HEK293T (cell line): Measurements from ENCODE around the gene CACHD1.

ENCODE experiments used
- CTCF ChIA-PET: fragments of 350-600 bp; formaldehyde crosslinking; extraction: SDS; loops from one replicate; lab custom pipeline; 2021; ENCODE audit warnings: antibody characterized with exemption, inconsistent platforms; lab: Yijun Ruan, JAX
- POLR2A ChIA-PET: fragments of 350-600 bp; formaldehyde crosslinking; extraction: SDS; loops from one replicate; lab custom pipeline; 2020; ENCODE audit warnings: antibody characterized with exemption, inconsistent platforms; lab: Yijun Ruan, JAX
- DNase-seq: peaks from one replicate; pipeline ENCODE4 v3.0.0; 2012; ENCODE audit warnings: mixed read lengths; ENCODE audit errors: extremely low spot score
- ARNT ChIP-seq: fragments of 450-650 bp; IDR thresholded peaks from 2 replicates; pipeline ENCODE4 v1.6.1; 2017; ENCODE audit warnings: mild to moderate bottlenecking
- BHLHE40 ChIP-seq: fragments of 450-650 bp; IDR thresholded peaks from 2 replicates; pipeline ENCODE4 v1.6.1; 2016; ENCODE audit warnings: mild to moderate bottlenecking, moderate library complexity, borderline replicate concordance
- CTBP1 ChIP-seq: fragments of 450-650 bp; IDR thresholded peaks from 2 replicates; pipeline ENCODE4 v1.6.1; 2016; ENCODE audit warnings: borderline replicate concordance
- ELF4 ChIP-seq: fragments of 450-650 bp; IDR thresholded peaks from 2 replicates; pipeline ENCODE4 v1.6.1; 2017; ENCODE audit warnings: antibody characterized with exemption
- FOXA1 ChIP-seq: fragments of 450-650 bp; IDR thresholded peaks from 2 replicates; pipeline ENCODE4 v1.6.1; 2016; ENCODE audit warnings: mild to moderate bottlenecking
- FOXK2 ChIP-seq: fragments of 450-650 bp; IDR thresholded peaks from 2 replicates; pipeline ENCODE4 v1.6.1; 2016; ENCODE audit warnings: mild to moderate bottlenecking
- FOXM1 ChIP-seq: fragments of 450-650 bp; IDR thresholded peaks from 2 replicates; pipeline ENCODE4 v1.6.1; 2017; ENCODE audit warnings: mild to moderate bottlenecking, borderline replicate concordance
- HDGF ChIP-seq: fragments of 450-650 bp; IDR thresholded peaks from 2 replicates; pipeline ENCODE4 v1.6.1; 2017; ENCODE audit warnings: antibody characterized with exemption, borderline replicate concordance
- L3MBTL2 ChIP-seq: fragments of 450-650 bp; conservative IDR thresholded peaks from 2 replicates; pipeline ENCODE4 v1.6.1; 2016; ENCODE audit warnings: mild to moderate bottlenecking
- LEF1 ChIP-seq: fragments of 450-650 bp; IDR thresholded peaks from 2 replicates; pipeline ENCODE4 v1.6.1; 2017; ENCODE audit warnings: mild to moderate bottlenecking, borderline replicate concordance
- NFRKB ChIP-seq: fragments of 450-650 bp; IDR thresholded peaks from 2 replicates; pipeline ENCODE4 v1.6.1; 2016; ENCODE audit warnings: mild to moderate bottlenecking, moderate library complexity
- PKNOX1 ChIP-seq: fragments of 450-650 bp; IDR thresholded peaks from 2 replicates; pipeline ENCODE4 v1.6.1; 2016
- SP1 ChIP-seq: fragments of 450-650 bp; IDR thresholded peaks from 2 replicates; pipeline ENCODE4 v1.6.1; 2017
- SUZ12 ChIP-seq: fragments of 450-650 bp; IDR thresholded peaks from 2 replicates; pipeline ENCODE4 v1.6.1; 2016; ENCODE audit warnings: mild to moderate bottlenecking
- TARDBP ChIP-seq: fragments of 450-650 bp; IDR thresholded peaks from 2 replicates; pipeline ENCODE4 v1.6.1; 2016
- ZNF384 ChIP-seq: fragments of 450-650 bp; IDR thresholded peaks from 2 replicates; pipeline ENCODE4 v1.6.1; 2016

CACHD1 gene

GRCh38 chr1:64522740-64523139, 52.8 kb downstream of the CACHD1 start:
- ChIA-PET POLR2A (no interaction called here), CTCF (no interaction called here)
- TF ChIP-seq SUZ12: no peak
- no peak for TF ChIP-seq ZNF384
- no peak for TF ChIP-seq BHLHE40
- TF ChIP-seq ARNT: no peak
- TF ChIP-seq CTBP1: no peak
- TF ChIP-seq SP1: no peak
- no peak for TF ChIP-seq FOXM1
- no peak for DNase-seq

GRCh38 chr1:64523413-64524337, 53.7 kb downstream of the CACHD1 start:
- TF ChIP-seq PKNOX1 (no peak), FOXK2 (no peak), ZNF384 (no peak), CTBP1 (no peak), NFRKB (no peak), HDGF (no peak), TARDBP (no peak), ARNT (no peak), SP1 (no peak), FOXM1 (no peak), L3MBTL2 (no peak), ELF4 (no peak), FOXA1 (no peak), SUZ12 (no peak), BHLHE40 (no peak), LEF1 (no peak)
- ChIA-PET CTCF (interaction anchor here (1.6 kb wide), 1 partner anchor 9 kb away, joined by 3 read pairs; no protein-coding TSS in a partner anchor), POLR2A (no interaction called here)
- no peak for DNase-seq

- DNase-seq: no peak
- POLR2A ChIA-PET: no interaction called here
- TF ChIP-seq FOXM1 (no peak), NFRKB (no peak), BHLHE40 (no peak), LEF1 (no peak), HDGF (no peak), PKNOX1 (no peak), SUZ12 (no peak), L3MBTL2 (no peak), ARNT (no peak), SP1 (no peak), ELF4 (no peak), CTBP1 (no peak), FOXA1 (no peak), ZNF384 (no peak), TARDBP (no peak), FOXK2 (no peak)
- CTCF ChIA-PET: interaction anchor here (1.6 kb wide), 1 partner anchor 10 kb away, joined by 3 read pairs; no protein-coding TSS in a partner anchor
Observed at GRCh38 chr1:64524614-64525013, 54.7 kb downstream of the CACHD1 start.

- POLR2A ChIA-PET: no interaction called here
- CTCF ChIA-PET: no interaction called here
- no peak for TF ChIP-seq FOXK2
- no peak for TF ChIP-seq SUZ12
- TF ChIP-seq ZNF384: no peak
- no peak for TF ChIP-seq SP1
- TF ChIP-seq ARNT: no peak
- no peak for TF ChIP-seq FOXA1
- no peak for TF ChIP-seq NFRKB
- TF ChIP-seq LEF1: no peak
- TF ChIP-seq FOXM1: no peak
- TF ChIP-seq L3MBTL2: no peak
- DNase-seq: no peak
Observed at GRCh38 chr1:64525116-64525686, 55.3 kb downstream of the CACHD1 start.

GRCh38 chr1:64526312-64526711, 56.4 kb downstream of the CACHD1 start:
- TF ChIP-seq BHLHE40 (no peak), ZNF384 (no peak), PKNOX1 (no peak), SP1 (no peak), ELF4 (no peak), SUZ12 (no peak), FOXA1 (no peak), ARNT (no peak), FOXK2 (no peak), TARDBP (no peak), CTBP1 (no peak), FOXM1 (no peak), LEF1 (no peak), L3MBTL2 (no peak), HDGF (no peak), NFRKB (no peak)
- CTCF ChIA-PET: no interaction called here
- POLR2A ChIA-PET: no interaction called here
- no peak for DNase-seq
